Erythroblast (primary cell): ENCODE data around the gene SLC46A1.

Experiments used
- GATA1 ChIP-seq: IDR thresholded peaks from 2 replicates; pipeline ENCODE4 v1.6.1; 2011; ENCODE audit warnings: low read depth, mild to moderate bottlenecking, control low read depth, low read length, moderate library complexity
- POLR2A ChIP-seq: IDR thresholded peaks from 2 replicates; pipeline ENCODE4 v1.6.1; 2011; ENCODE audit warnings: mild to moderate bottlenecking, low read length

GRCh38 chr17:28433721-28434120 is 27.7 kb upstream of the SLC46A1 start:
- TF ChIP-seq POLR2A, result no peak
- TF ChIP-seq GATA1, result no peak
